GM08714 (cell line): ENCODE results near the gene DUSP22.

ENCODE experiments used
- H3K4me3 ChIP-seq: fragments of 200-500 bp; sonication (Bioruptor generic); 2 replicates; pipeline ENCODE4 v1.5.1; 2014; ENCODE audit warnings: mild to moderate bottlenecking, low read length, inconsistent platforms
- ZNF274 ChIP-seq: IDR thresholded peaks from 2 replicates; pipeline ENCODE4 v1.6.1; 2012; ENCODE audit warnings: mild to moderate bottlenecking, low read depth, low read length

The DUSP22 gene

DNA sequence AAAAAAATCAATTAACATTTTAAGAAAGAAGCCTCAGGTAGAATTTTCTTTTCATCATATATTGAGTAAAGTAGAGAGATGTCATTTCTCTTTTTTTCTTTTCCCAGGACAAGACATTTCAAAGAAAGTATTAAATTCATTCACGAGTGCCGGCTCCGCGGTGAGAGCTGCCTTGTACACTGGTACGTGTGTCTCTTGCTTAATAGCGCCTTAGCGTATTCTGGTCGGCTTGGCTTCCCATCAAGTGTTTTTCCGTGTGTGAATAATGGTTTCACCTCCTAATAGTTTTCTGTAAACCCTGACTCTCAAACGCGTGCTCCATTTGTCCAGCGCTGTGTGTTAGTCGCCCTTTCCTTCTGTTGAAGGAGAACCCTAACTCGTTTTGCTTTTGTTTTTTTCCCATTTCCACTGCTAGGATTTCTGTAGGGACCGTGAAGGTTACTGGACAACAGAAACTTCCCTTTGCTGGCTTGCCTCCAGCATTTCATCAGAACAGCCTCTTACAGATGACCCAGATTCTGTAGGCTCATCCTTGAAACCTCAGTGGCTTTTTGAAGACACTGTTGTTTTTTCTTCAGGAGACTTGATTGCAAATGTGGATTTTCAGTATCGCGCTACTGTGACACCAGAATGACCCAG is 53.6 kb downstream of the DUSP22 start:
- H3K4me3 ChIP-seq: no peak overlapping the region; the same call in 1 of the 2 replicates
- TF ChIP-seq ZNF274: no peak

- no peak overlapping the region; the same call in 1 of the 2 replicates for H3K4me3 ChIP-seq
- TF ChIP-seq ZNF274: no peak
These were observed 54.2 kb downstream of the DUSP22 start for GRCh38 chr6:346386-347030.

GRCh38 chr6:347232-347631 is 54.9 kb downstream of the DUSP22 start:
- no peak overlapping the region for H3K4me3 ChIP-seq
- no peak for TF ChIP-seq ZNF274

GRCh38 chr6:347951-348859 is 55.9 kb downstream of the DUSP22 start:
- no peak for TF ChIP-seq ZNF274
- H3K4me3 ChIP-seq: no peak overlapping the region

- H3K4me3 ChIP-seq: no peak overlapping the region
- no peak for TF ChIP-seq ZNF274
These were observed 56.6 kb downstream of the DUSP22 start for GRCh38 chr6:348860-349396.

GRCh38 chr6:349491-349921 is 57.2 kb downstream of the DUSP22 start:
- no peak overlapping the region for H3K4me3 ChIP-seq
- no peak for TF ChIP-seq ZNF274

GRCh38 chr6:350371-350770 is 58.1 kb downstream of the DUSP22 start:
- no peak for TF ChIP-seq ZNF274
- H3K4me3 ChIP-seq: no peak overlapping the region

DNA sequence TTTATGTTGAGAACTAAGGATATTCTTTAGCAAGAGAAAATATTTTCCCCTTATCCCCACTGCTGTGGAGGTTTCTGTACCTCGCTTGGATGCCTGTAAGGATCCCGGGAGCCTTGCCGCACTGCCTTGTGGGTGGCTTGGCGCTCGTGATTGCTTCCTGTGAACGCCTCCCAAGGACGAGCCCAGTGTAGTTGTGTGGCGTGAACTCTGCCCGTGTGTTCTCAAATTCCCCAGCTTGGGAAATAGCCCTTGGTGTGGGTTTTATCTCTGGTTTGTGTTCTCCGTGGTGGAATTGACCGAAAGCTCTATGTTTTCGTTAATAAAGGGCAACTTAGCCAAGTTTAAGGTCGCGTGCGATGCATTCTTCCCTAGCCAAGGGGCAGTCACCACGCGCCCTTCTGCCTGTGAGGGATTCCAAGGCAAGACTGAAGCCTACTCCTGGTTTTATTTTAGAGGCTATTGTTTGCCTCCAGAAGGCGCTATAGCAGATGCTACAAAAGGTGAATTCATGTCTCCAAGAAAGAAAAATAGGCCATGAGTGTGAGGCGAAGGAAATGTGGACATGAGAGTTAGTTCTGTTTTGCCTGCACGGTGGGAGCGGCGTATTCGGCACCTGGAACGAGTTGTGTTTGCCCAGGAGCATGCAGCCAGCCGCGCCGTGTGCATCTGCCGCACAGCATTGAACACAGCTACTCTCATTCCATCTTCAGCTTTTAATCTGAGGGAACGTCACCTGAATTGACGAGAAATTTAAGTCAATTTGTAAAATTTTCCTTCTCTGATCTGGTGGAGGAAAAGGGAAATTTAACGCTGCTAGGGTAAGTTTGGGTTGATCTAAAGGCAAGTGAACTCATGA is 59.0 kb downstream of the DUSP22 start:
- TF ChIP-seq ZNF274: no peak
- H3K4me3 ChIP-seq: no peak overlapping the region

DNA sequence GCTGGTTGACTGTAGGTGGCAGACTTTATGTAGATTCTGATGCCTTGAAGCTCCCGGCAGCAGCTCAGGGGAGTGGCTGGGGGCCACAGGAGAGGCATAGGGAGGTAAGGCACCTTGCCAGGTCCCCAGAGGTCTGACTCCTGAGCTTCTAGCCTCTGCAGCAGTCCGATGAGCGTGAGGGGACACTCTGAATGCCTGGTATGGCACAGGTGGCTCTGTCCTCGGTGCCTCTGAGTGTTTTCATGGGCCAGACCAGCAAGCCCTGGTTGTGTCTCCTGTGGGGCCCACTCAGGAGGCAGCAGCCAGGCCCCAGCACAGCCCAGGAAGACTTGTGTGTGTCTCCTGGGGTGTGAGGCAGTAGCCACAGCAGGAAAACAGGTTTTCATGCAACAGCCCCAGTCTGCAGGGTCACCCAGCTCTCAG is 59.6 kb downstream of the DUSP22 start:
- no peak overlapping the region for H3K4me3 ChIP-seq
- TF ChIP-seq ZNF274: no peak

GRCh38 chr6:352474-352873 is 60.2 kb downstream of the DUSP22 start:
- H3K4me3 ChIP-seq: no peak overlapping the region
- no peak for TF ChIP-seq ZNF274

- H3K4me3 ChIP-seq: no peak overlapping the region
- no peak for TF ChIP-seq ZNF274
These were observed 60.7 kb downstream of the DUSP22 start for GRCh38 chr6:352896-353470.

GRCh38 chr6:353642-354614 is 61.6 kb downstream of the DUSP22 start:
- no peak for TF ChIP-seq ZNF274
- no peak overlapping the region for H3K4me3 ChIP-seq
